ENCODE data around the gene EIF4EBP2.

Gene EIF4EBP2

GRCh38 chr10:70461397-70462348 is 57.7 kb downstream of the EIF4EBP2 start:
- DNase-seq (ENCODE audit: low read depth): no peak

- no peak for DNase-seq (ENCODE audit: low read depth)
Observed at GRCh38 chr10:70462349-70462984, 58.5 kb downstream of the EIF4EBP2 start.

GRCh38 chr10:70465278-70465677 is 61.3 kb downstream of the EIF4EBP2 start:
- no peak for DNase-seq (ENCODE audit: low read depth)

GRCh38 chr10:70465832-70466231 is 61.9 kb downstream of the EIF4EBP2 start:
- no peak for DNase-seq (ENCODE audit: low read depth)

- no peak for DNase-seq (ENCODE audit: low read depth)
Observed at GRCh38 chr10:70466951-70467350, 63.0 kb downstream of the EIF4EBP2 start.

GRCh38 chr10:70472799-70473454 is 69.0 kb downstream of the EIF4EBP2 start:
- no peak for DNase-seq (ENCODE audit: low read depth)

GRCh38 chr10:70474780-70475179 is 70.8 kb downstream of the EIF4EBP2 start:
- no peak for DNase-seq (ENCODE audit: low read depth)

- no peak for DNase-seq (ENCODE audit: low read depth)
Observed at GRCh38 chr10:70475661-70476060, 71.7 kb downstream of the EIF4EBP2 start.

- DNase-seq (ENCODE audit: low read depth): no peak
Observed at GRCh38 chr10:70476249-70477035, 72.5 kb downstream of the EIF4EBP2 start.

GRCh38 chr10:70477661-70478162 is 73.8 kb downstream of the EIF4EBP2 start:
- peak; percentile 70 for DNase-seq (ENCODE audit: low read depth)

Data from activated T-helper 9 cell treated with anti-CD3 and anti-CD28 coated beads, Interleukin-2, amount 50 U/mL, for 16 hours (primary cell).